HG03025 (cell line): ENCODE data around the gene SH2D3A.
"Not testable (repeated sequence)": the region's sequence is repeated elsewhere in the genome, so short reads cannot be mapped to it uniquely, and the experiment has no call there.

Experiments
- ATAC-seq: cut with Tn5 transposase; IDR thresholded peaks from one replicate; pipeline ENCODE4 v1.9.1; 2021; ENCODE audit warnings: mild to moderate bottlenecking, moderate library complexity; ENCODE audit not compliant: unreplicated experiment, low FRiP score

The SH2D3A gene

DNA sequence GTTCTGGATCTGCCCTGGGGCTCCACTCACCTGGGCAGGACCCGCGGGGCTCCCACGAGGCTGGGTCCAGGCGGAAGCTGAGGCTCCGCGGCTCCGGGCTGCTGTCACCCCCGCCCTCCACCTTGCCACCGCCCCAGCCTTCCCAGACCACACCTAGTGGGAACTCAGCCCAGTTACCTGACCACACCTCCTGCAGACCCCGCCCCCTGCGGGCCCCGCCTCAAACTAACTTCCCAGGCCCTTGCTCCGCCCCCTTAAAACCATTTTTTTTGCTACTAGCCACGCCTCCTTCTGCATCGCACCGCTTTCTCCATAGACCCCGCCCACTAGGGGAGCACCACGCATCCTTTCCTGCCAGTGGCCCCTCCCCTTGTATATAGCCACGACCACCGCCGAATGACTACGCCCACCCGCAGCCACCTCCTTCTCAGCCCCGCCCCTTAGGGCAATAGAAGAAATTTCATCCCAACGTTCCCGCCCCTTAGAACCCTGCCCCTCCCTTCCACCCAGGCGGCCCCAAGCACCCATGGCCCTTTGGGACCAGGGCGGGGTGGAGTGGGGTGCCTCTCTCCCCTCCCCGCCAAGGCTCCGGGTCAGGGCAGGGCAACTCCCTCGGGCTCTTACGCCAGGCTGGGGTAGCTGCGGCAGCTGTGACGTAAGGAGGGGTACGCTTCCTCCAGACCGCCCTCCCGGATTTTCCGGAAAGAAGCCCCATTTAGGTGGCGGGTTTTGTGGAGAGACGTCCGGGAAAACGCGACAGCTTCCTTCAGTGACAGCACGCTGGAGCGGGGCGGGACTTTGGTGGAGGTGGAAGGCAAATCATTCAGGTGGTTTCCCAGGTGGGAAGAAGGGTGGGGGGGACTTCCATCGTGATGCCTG, at the start of gene SH2D3A:
SH2D3A (minus strand) TSS at position 79 of the 879 bp plus-strand sequence. CDS start 3,687 bp downstream, outside the sequence.
- ATAC-seq: peak; percentile 63

DNA sequence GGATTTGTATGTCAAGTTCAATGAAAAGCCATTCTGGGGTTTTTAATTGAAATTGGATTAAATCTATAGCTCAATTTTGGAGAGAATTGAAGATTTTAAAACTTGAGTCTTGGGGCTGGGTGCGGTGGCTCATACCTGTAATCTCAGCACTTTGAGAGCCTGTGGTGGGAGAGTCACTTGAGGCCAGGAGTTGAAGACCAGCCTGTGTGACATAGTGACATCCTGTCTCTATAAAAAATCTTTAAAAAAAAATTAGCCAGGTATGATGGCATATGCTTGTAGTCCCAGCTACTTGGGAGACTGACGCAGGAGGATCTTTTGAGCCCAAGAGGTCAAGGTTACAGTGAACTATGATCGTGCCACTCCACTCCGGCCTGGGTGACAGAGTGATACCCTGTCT, 46.4 kb upstream of the SH2D3A start:
- ATAC-seq: no peak

DNA sequence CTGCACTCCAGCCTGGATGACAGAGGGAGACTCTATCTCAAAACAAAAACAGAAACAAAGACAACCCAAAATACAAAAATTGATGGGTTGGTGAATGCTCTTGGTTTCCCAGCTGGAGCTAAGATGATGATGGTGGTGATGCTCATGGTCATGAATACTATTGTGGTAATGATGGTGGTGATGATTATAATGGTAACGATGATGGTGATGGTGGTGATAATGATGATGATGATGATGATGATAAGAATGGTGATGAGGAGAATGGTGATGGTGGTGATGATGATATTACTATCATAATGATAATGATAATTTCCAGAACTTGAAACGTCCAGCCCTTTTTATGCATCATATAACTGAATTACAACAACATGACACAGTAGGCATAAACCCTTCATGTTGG, 45.4 kb upstream of the SH2D3A start:
- ATAC-seq: no peak

DNA sequence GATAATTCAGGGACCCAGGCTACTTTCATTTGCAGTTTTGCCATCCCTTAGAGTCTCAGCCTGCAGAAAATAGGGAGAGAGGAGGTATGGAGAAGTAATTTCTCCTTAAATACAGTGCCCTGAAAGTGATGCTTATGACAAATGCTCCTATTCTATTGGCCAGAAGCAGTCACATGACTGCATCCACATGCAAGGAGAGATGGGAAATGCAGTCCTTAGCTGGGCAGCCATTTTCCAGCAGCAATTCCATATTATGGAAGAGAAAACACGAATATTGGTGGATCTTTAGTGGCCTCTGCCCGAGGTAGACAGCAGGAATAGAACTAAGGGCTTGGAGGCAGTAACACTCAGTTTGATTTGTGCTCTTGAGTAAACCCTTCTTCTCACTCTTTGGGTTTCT, 44.7 kb upstream of the SH2D3A start:
- ATAC-seq: no peak

DNA sequence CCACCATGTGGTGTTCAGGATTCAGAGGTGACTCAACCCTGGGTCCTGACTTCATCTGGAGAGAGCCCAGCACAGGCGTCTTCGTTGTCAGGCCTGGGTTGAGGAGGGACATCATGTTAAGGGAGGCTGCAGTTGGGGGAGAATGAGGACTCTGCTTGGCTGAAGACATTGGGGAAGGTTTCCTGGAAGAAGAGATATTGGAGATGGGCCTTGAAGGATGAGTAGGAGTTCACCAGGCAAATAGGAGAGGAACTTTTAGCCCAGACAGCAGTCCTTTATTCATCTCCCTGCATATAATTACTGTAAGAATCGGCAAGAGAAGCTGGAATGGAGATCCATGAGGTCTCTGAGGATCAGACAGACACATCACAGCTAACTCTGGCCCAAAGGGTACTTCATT, 44.1 kb upstream of the SH2D3A start:
- no peak for ATAC-seq

DNA sequence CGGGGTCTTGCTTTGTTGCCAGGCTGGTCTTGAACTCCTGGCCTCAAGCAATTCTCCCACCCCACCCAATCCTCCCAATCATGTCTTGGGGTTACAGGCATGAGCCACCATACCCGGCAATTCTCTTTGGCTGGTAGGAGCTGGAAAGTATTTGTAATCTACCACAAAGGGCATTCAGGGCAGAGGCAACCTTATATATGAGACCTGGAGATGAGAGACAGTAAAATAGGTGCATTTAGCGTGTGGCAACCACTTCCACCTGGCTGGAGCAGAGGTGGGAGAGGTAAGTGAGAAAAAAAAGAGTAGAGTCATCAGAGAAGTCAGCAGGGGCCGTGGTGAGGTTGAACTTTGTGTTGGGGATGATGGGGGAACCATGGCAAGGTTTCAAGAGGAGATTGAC, 42.0 kb upstream of the SH2D3A start:
- no peak for ATAC-seq

DNA sequence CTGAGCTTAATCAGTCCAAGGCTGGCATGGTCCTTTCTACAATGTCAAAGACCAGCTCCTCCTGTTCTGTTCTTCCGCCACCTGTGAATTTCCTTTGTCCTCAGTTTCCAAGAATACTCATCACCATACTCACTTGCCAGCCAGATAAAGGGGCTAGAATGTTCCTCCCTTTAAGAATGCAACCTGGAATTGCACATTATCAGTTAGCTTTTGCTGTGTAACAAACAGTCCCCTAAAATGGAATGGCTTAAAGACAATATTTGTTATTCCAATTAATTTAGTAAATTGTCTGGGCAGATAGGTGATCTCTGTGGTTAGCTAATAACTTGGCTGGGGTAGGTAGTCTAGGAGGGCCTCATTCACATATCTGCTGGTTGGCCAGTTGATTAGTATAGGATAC, 41.3 kb upstream of the SH2D3A start:
- ATAC-seq: no peak

DNA sequence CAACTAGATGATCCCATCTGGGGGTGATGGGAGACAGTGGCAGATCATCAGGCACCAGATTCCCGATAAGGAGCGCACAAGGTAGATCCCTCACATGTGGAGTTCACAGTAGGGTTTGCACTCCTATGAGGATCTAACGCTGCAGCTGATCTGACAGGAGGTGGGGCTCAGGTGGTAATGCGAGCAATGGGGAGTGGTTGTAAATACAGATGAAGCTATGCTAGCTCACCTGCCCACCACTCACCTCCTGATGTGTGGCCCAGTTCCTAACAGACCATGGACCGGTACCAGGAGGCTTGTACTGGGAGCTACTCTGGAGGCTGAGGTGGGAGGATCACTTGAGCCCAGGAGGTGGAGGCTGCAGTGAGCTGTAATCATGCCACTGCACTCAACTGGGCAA, 40.1 kb upstream of the SH2D3A start:
- ATAC-seq: no peak

DNA sequence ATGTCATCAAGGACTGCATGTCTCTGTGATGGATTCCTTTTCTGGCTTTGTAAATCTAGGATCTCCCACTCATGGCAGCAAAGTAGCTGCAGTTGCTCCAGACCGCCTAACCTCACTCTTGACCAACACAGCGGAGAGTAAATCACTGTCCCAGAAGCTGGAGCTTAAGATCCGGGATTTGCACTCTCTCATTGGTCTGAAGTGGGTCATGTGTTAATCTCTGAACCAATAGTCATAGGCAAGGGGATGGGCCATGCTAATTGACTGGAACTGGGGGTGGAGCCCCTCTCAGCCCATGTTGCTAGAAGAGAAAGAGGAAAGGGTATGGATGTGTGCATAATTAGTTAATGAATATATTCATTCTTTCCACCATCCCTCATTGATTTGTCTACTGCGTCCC, 39.3 kb upstream of the SH2D3A start:
- ATAC-seq: no peak

DNA sequence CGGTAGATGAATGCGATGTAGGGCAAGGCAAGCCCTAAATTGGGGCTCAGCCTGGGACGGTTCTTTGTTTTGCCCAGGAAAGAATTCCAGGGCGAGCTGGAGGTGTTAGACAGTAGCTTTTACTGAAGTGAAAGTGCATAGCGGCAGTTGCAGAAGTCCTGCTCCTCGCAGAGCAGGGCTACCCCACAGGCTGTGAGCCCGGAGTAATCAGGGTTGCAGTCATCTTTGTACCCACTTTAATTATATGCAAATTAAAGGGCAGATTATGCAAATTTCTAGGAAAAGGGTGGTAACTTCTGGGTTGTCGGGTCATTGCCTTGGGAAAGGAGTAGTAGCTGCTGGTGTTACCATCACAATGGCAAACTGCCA, 35.8 kb upstream of the SH2D3A start:
- no peak for ATAC-seq

DNA sequence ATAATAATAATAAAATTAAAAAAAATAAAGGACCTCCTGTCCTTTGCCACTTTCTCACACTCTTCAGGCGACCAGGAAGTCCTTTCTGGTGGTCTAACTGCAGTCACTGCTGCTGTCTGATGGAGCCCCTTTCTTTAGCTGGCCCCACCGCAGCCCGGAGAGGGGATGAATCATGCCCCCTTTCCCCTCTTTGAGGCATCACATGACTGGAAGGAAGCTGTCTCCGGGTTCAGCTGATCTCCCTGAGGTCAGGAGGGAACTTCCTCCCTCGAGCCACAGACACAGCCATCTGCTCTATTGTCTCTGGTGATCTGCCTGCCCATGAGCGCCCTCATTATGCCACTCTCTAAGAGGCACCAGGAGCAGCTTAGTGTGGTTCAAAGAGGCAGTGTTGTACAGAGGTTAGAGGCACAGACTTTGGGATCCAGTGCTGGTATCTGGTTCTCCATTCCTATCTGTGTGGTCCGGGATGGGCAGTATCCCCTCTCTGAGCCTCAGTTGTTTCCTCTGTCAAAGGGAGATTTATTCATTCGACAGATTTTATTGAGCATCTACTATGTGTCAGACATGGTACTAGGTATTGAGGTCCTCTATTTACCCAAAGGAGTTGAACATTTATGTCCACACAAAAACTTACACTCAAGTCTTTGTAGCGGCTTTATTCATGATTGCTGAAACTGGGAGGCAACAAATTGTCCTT, 35.3 kb upstream of the SH2D3A start:
- no peak for ATAC-seq

DNA sequence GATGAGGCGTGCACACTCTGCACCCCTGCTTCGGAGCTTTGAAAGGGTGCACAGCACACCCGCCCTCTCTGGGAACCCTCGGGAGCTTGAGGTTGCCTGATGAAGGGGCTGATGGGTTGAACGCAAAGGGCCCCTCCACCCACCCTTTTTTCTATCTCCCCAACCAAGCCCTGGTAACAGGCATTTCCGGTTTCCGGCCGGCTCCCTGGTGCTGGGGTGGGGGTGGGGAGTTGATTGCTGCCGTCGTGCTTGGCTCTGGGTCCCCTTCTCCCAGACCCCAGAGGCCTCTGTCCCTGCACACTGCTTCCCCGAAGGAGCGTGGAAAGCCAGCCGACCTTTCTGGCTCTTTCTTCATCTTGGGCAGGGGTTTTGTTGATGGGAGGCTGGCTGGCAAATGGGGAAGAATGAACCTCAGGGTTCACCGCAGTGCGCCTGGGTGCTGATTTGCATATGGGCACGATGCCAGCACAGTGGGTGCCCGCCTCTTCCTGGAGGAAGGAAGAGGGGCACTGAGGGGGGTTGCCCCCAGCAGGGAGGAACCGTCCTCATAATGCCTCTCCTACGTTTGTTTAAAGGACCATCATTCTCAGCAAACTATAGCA, 34.4 kb upstream of the SH2D3A start:
- no peak for ATAC-seq

DNA sequence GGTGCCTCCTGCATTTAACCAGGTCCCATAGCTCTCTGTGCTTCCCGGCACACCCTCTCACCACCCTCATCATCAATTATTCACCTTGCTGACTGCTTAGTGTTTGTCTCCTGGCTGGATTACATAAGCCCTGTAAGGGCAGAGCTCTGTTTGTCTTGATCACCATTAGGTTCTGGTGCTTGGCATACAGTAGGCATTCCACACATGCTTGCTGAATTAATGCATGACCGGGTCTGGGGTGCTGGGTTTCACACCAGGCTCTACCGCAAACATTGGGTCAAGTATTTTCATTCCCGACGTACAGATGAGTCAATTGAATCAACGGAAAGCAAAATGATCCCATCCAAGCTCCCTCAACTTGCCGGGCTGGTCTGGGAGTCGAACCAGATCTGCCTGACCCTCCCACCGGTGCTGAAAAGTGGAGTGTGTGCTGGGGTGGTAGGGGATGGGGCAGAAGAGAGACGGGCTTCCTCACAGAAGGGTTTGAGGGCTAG, 33.8 kb upstream of the SH2D3A start:
- ATAC-seq: no peak

DNA sequence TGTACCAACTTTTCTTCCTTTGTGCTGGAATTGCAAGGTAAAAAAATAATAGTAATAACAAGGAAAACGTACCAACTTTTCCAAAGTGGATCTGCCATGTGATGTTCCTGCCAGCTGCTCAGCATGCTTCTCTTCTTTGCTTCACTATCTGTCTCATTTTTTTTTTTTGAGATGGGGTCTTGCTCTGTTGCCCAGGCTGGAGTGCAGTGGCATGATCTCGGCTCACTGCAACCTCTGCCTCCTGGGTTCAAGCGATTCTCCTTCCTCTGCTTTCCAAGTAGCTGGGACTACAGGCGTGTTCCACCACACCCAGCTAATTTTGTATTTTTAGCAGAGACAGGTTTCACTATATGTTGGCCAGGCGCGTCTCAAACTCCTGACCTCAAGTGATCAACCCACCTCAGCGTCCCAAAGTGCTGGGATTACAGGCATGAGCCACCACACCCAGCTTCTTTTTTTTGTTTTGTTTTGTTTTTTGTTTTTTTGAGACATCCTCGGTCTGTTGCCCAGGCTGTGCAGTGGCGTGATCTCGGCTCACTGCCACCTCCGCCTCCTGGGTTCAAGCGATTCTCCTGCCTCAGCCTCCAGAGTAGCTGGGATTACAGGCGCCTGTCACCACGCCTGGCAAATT, 33.0 kb upstream of the SH2D3A start:
- not testable (repeated sequence) for ATAC-seq

DNA sequence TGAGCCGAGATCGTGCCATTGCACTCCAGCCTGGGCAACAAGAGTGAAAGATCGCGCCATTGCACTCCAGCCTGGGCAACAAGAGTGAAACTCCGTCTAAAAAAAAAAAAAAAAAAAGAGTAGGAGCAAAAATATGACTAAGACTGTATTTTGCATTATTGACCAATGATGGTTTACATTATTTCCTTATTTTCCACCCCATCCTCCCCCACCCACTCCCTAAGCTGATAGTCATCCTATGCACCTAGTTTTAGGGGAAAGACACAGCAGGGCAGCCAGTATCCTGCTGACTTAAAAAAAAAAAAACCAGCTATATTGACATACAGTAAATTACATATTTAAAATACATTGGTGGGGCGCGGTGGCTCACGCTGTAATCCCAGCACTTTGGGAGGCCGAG, 30.4 kb upstream of the SH2D3A start:
- no peak for ATAC-seq

DNA sequence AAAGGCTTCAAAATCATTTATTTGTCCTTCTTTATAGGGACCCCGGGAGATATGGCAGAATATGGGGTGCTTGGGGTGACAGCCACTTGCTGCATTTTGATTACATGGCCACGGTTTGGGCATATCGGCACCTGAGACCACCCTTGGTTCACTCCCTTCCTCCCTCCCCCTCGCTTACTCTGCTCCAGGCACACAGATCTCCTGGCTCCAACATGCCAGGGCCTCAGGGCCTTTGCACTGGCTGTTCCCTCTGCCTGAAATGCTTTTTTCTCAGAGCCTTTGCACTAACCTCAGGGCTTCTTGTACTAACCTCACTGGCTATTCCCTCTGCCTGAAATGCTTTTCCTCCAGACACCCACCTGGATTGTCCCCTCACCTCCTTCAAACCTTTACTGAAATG, 29.0 kb upstream of the SH2D3A start:
- ATAC-seq: no peak

DNA sequence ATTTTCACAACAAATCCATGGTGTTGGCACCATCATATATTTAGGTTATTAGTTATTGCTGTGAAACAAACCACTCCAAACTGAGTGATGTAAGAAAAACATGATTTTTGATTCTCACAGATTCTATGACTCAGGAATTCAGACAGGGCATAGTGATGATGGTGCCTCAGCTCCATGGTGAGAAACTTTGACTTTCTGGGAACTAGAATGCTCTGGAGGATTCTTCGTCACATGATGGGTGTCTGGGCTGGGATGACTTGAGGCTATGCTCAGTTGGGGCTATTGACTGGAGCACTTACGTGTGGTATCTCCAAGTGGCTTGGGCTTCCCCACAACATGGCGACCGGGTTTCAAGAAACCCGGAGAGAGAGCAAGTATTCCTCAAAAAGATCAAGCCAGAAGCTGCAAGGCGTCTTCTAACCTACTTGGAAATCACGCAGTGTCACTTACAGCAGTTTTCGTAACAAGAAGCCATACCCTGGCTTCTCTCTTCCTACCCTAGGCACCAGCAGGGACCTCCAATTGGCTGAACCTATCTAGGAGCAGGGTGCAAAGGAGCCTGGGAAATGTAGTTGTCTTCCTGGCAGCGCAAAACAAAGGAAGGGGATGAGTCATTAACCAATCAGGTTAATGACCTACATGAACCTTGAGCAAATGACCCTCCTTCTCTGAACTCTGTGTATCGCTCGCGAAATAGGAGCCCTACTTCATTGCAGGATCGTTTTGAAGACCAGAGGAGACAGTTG, 27.6 kb upstream of the SH2D3A start:
- ATAC-seq: no peak

DNA sequence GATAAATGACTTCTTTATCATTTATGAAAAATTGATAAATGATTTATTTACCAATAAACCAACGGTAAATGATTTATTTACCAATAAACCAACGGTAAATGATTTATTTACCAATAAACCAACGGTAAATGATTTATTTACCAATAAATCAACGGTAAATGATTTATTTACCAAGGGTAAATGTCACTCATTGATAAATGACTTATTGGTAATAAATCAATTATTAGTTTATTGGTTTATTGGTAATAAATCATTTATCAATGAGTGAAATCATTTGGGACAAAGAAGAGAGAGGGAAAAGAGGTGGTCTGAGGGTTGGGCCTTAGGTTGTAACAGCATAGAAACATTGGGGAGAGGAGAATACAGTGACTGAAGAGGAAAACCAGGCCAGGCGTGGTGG, 26.7 kb upstream of the SH2D3A start:
- ATAC-seq: no peak

DNA sequence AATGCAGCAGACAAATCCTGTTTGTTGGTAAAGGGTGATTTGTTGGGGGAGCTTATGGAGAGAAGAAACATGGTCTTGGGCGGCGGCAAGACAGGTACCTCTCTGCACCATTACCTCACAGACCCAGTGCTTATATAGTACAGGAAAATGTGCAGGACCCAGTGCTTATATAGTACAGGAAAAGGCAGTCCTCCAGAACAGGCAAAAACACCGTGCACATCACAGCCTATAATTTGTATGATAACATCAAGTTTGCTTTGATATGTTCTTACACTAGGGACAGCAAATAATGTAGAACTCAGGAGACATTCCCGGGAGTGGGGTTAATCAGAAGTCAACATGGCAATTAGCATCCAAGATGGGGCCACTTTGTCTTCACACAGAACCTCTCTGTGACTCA, 26.2 kb upstream of the SH2D3A start:
- no peak for ATAC-seq

DNA sequence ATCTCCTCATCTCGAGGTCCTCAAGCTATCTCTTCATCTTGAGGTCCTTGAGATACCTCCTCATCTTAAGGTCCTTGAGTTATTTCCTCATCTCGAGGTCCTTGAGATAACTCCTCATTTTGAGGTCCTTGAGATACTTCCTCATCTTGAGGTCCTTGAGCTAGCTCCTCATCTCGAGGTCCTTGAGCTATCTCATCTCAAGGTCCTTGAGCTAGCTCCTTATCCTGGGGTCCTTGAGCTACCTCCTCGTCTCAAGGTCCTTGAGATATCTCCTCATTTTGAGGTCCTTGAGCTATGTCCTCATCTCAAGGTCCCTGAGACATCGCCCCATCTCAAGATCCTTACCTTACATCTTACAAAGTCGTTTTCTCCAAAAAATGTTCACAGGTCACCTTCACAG, 24.0 kb upstream of the SH2D3A start:
- ATAC-seq: no peak
